HG02981 (cell line): ENCODE data around the gene SNRPD1.
"Not testable (repeated sequence)": the region's sequence is repeated elsewhere in the genome, so short reads cannot be mapped to it uniquely, and the experiment has no call there.

ENCODE experiments used
- ATAC-seq: cut with Tn5 transposase; IDR thresholded peaks from one replicate; pipeline ENCODE4 v1.9.1; 2021; ENCODE audit warnings: mild to moderate bottlenecking, moderate library complexity; ENCODE audit not compliant: unreplicated experiment

The SNRPD1 gene

GRCh38 chr18:21612125-21613039 is at the start of gene SNRPD1:
Gene SNRPD1, plus strand, starts transcription at chr18:21612314. Its CDS starts 116 bp downstream, at chr18:21612430.
- peak; percentile 99 for ATAC-seq

DNA sequence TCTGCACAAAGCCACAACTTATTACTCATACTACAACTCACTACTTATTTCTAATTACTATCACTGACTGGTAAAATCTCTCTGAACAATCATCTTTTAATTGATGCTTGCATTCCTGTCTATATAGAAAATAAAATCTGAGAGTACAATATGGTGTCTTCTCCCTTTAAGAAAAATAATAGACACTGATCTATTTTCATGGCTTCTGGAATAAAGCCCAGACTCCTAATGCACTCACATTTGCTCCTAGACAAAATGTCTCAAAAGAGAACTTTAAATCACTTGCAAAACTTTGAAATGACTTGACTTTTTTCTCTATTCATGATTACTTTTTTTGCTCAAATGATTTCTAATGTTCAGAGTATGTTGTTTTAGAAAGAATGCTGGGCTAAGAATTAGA is 40.3 kb upstream of the SNRPD1 start:
- ATAC-seq = no peak

- no peak for ATAC-seq
Observed at GRCh38 chr18:21575656-21576055, 36.5 kb upstream of the SNRPD1 start.

- no peak for ATAC-seq
Observed at GRCh38 chr18:21584391-21584790, 27.7 kb upstream of the SNRPD1 start.

GRCh38 chr18:21592361-21592760 is 19.8 kb upstream of the SNRPD1 start:
- ATAC-seq = not testable (repeated sequence)

- ATAC-seq = peak; percentile 65
Observed at GRCh38 chr18:21593540-21594257, 18.4 kb upstream of the SNRPD1 start.

GRCh38 chr18:21597620-21598019 is 14.5 kb upstream of the SNRPD1 start:
- no peak for ATAC-seq

- no peak for ATAC-seq
Observed at GRCh38 chr18:21598726-21599584, 13.2 kb upstream of the SNRPD1 start.

GRCh38 chr18:21599585-21600525 is 12.3 kb upstream of the SNRPD1 start:
- ATAC-seq = peak; percentile 38

GRCh38 chr18:21600526-21601410 is 11.3 kb upstream of the SNRPD1 start, which contains the start of gene ESCO1:
Gene ESCO1, minus strand, starts transcription at chr18:21600704. Its CDS starts 25,861 bp downstream, at chr18:21574843.
- peak; percentile 82 for ATAC-seq

DNA sequence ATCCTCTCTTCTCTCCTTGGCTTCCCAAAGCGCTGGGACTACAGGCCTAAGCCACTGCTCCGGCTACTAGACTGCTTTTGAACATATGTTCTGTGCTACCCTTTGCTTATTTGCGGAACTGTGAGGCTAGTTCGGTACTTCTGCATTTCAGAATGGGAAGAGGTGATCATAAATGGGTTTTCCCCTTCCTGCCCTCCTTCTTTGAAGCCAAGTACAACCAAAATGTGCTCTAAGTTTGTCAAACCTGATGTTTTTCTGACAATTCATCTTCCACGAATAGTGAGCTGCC is 9.9 kb upstream of the SNRPD1 start:
- ATAC-seq = no peak

DNA sequence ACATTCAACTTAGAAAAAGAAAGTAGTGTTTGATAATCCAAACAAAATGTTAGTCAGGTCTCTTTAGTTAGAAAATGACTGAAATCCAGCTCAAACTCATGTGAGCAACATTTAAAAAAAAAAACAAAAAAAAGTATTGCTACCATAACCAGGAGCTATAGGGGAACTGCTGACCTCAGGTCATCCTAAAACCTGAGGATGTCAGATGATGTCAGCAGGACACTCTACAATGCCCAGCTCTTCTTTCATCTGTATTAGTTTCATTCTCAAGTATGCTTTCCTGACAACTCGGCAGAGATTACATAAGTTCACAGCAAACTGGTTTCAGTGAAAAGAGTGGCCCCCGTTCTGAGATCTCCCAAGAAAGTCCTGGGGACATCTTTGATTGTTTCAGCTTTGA is 7.4 kb upstream of the SNRPD1 start:
- ATAC-seq = no peak

DNA sequence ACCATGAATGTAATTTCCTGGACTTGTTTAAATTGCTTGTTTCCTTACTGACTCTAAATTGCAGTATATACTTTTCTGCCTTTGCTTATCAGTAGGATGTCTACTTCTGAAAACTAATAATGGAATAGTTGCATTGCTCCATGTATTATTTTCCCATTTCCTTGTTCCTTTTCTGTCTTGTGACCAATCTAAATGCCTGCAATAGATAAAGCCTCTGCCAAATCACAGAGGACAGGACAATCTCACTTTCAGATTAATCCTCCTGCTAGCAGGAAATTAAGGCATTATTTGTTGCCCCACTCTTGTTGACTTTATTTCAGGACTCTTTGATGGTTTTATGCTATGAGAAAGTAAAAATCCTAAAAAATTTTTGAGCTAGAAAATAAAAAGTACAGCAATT is 6.9 kb upstream of the SNRPD1 start:
- no peak for ATAC-seq

DNA sequence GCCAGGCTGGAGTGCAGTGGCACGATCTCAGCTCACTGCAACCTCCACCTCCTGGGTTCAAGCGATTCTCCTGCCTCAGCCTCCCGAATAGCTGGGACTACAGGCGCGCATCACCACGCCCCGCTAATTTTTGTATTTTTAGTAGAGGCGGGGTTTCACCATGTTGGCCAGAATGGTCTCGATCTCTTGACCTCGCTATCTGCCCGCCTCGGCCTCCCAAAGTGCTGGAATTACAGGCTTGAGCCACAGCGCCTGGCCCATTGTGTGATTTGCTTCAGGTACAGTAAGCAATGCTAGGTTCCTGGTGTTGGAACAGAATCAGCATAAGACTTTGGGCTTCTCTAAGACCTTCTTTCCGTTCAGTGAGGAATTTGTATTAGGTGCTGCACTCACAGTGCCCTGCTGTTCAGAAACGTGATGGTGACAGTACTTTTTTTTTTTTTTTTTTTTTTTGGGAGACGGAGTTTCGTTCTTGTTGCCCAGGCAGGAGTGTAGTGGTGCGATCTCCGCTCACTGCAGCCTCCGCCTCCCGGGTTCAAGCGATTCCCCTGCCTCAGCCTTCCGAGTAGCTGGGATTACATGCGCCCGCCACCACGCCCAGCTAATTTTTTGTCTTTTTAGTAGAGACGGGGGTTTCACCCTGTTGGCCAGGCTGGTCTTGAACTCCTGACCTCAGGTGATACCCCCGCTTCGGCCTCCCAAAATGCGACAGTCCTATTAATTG is 551 bp upstream of the SNRPD1 start:
- ATAC-seq = not testable (repeated sequence)

GRCh38 chr18:21621640-21622039 is 9.5 kb downstream of the SNRPD1 start:
- ATAC-seq = not testable (repeated sequence)

GRCh38 chr18:21629089-21629832 is 17.1 kb downstream of the SNRPD1 start:
- peak; percentile 97 for ATAC-seq

DNA sequence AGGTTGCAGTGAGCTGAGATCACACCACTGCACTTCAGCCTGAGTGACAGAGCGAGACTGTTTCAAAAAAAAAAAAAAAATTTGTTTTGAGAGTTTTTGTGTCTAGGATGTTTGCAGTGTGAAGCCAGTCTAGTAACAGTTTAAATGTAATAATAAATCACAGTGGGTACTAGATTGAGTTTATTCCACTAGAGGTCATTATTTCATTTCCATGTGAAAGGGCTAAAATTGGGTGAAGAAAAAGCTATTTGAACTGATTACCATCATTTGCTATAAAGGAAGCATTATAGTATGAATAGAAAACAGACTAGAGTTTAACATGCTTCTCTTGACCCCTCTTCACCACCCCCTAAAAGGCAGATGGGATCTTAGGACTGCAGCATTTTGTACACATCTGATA is 20.3 kb downstream of the SNRPD1 start:
- no peak for ATAC-seq
